HEK293T (cell line): ENCODE data around the gene RBM20.
"Not testable (repeated sequence)": the region's sequence is repeated elsewhere in the genome, so short reads cannot be mapped to it uniquely, and the experiment has no call there.

Experiments
- BHLHE40 ChIP-seq: fragments of 450-650 bp; IDR thresholded peaks from 2 replicates; pipeline ENCODE4 v1.6.1; 2016; ENCODE audit warnings: mild to moderate bottlenecking, moderate library complexity, borderline replicate concordance
- FOXK2 ChIP-seq: fragments of 450-650 bp; IDR thresholded peaks from 2 replicates; pipeline ENCODE4 v1.6.1; 2016; ENCODE audit warnings: mild to moderate bottlenecking
- TARDBP ChIP-seq: fragments of 450-650 bp; IDR thresholded peaks from 2 replicates; pipeline ENCODE4 v1.6.1; 2016

DNA sequence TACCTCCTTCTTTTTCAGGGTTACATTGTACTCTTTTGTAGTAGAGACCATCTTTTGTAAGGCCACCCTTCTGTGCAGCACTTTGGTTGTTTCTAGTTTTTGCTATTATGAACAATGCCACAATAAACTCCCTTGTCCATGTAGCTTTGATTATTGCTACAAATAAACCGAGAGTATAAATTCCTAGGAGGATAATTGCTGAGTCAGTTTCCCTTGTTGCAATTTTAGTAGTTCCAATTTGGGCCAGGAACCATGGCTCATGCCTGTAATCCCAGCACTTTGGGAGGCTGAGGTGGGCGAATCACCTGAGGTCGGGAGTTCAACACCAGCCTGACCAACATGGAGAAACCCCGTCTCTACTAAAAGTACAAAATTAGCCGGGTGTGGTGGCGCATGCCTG lies 4.3 kb upstream of the RBM20 start:
- not testable (repeated sequence) for TF ChIP-seq FOXK2, BHLHE40, TARDBP
